HCT116 (cell line): ENCODE data around the gene ZNF493.

ENCODE experiments used
- CEBPB ChIP-seq: IDR thresholded peaks from 2 replicates; pipeline ENCODE4 v1.6.1; 2012; ENCODE audit warnings: low read depth
- EZH2phosphoT487 ChIP-seq: fragments of 200-600 bp; IDR thresholded peaks from 2 replicates; pipeline ENCODE4 v1.6.1; 2018; ENCODE audit warnings: antibody characterized with exemption, borderline replicate concordance
- POLR2A ChIP-seq: IDR thresholded peaks from 2 replicates; pipeline ENCODE4 v1.7.0; 2011; ENCODE audit warnings: borderline replicate concordance; ENCODE audit not compliant: insufficient read depth, insufficient read length; ENCODE audit errors: extremely low read depth
- TF ChIP-seq, protein P1 (sequence below), 3 experiments: fragments of 200-600 bp in 1 of 3; sonication (generic) in 1 of 3; IDR thresholded peaks in 2 of 3; conservative IDR thresholded peaks in 1 of 3; 2 replicates each; pipeline ENCODE4 v1.5.1; 2012 to 2017; ENCODE audit warnings: low read depth in 2 of 3, low read length in 2 of 3, antibody characterized with exemption in 1 of 3, borderline replicate concordance in 1 of 3, control low read depth in 1 of 3, mild to moderate bottlenecking in 1 of 3, mixed read lengths in 1 of 3, mixed run types in 1 of 3, moderate library complexity in 1 of 3; ENCODE audit not compliant: insufficient read depth in 1 of 3
- TF ChIP-seq, protein P2 (sequence below): IDR thresholded peaks from 2 replicates; pipeline ENCODE4 v1.6.1; 2012
- TF ChIP-seq, protein P3 (sequence below): IDR thresholded peaks from 2 replicates; pipeline ENCODE4 v1.6.1; 2012

DNA sequence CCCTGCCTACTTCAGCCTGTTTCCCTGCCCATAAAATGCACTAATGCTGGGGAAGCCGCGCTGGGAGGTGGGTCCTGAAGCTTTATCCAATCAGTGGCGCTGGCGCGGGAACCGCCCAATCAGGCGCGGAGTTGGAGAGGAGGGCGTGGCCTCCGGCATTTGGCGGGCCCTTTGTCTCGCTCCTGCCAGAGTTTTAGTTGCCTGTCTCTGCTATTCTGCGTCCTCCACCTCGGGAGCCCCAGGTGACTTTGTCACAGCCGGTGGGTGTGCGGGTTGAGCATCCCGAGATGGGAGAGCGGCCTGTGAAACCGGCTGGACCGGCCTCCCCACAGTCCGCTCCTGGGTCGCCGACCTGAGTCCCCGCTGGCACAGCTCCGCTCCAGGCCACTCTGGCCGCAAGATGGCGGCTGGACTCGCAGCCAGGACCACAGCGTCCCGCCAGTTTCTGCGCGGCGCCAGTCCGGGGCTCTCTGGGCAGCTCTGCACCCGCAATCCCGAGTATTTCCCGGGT, 77.8 kb downstream of the ZNF493 start:
- TF ChIP-seq, protein P1, sequence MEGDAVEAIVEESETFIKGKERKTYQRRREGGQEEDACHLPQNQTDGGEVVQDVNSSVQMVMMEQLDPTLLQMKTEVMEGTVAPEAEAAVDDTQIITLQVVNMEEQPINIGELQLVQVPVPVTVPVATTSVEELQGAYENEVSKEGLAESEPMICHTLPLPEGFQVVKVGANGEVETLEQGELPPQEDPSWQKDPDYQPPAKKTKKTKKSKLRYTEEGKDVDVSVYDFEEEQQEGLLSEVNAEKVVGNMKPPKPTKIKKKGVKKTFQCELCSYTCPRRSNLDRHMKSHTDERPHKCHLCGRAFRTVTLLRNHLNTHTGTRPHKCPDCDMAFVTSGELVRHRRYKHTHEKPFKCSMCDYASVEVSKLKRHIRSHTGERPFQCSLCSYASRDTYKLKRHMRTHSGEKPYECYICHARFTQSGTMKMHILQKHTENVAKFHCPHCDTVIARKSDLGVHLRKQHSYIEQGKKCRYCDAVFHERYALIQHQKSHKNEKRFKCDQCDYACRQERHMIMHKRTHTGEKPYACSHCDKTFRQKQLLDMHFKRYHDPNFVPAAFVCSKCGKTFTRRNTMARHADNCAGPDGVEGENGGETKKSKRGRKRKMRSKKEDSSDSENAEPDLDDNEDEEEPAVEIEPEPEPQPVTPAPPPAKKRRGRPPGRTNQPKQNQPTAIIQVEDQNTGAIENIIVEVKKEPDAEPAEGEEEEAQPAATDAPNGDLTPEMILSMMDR (IDR thresholded peaks at IDR 0.05 in 2 of 3, conservative IDR thresholded peaks at IDR 0.05 in 1 of 3; ENCODE audit: borderline replicate concordance in 1 of 3, insufficient read depth in 1 of 3, low read depth in 2 of 3, low read length in 2 of 3), result no peak
- TF ChIP-seq, protein P2, sequence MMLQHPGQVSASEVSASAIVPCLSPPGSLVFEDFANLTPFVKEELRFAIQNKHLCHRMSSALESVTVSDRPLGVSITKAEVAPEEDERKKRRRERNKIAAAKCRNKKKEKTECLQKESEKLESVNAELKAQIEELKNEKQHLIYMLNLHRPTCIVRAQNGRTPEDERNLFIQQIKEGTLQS, result no peak
- TF ChIP-seq CEBPB (no peak), POLR2A (no peak), EZH2phosphoT487 (no peak)
- TF ChIP-seq, protein P3, sequence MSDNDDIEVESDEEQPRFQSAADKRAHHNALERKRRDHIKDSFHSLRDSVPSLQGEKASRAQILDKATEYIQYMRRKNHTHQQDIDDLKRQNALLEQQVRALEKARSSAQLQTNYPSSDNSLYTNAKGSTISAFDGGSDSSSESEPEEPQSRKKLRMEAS, result no peak
